ENCODE data around the gene CRYBG2. TPM values are rescaled to one million over a fixed set of nuclear protein-coding genes. Genes with fewer than 3 reads are reported as not detected.
A peak's percentile ranks its signal among the peaks of the same experiment; 100 is the strongest.

Gene CRYBG2
- polyA plus RNA-seq, 1 donor (not counting 4 experiments of a cell fraction or from before 2014, with no cell fraction given), result 7.9 TPM

GRCh38 chr1:26363549-26364448, 9.9 kb upstream of the CRYBG2 start:
- no peak overlapping the region for H3K27ac ChIP-seq (ENCODE audit: control insufficient read depth, insufficient read depth, low read length)
- H4K20me1 ChIP-seq (ENCODE audit: control insufficient read depth, extremely low read depth, insufficient read depth, low read length), result no peaks in the 10 kb centered on the region
- H3K4me3 ChIP-seq (ENCODE audit: control insufficient read depth in 2 of 3, extremely low read depth in 1 of 3, insufficient read depth in 2 of 3, low read depth in 1 of 3, low read length in 3 of 3), result no peak overlapping the region
- no peaks in the 10 kb centered on the region for H3K9me3 ChIP-seq (ENCODE audit: control insufficient read depth, low read depth, low read length)
- peak; percentile 84 for FAIRE-seq
- H3K36me3 ChIP-seq (ENCODE audit: control insufficient read depth in 2 of 2, extremely low read depth in 1 of 2, insufficient read depth in 2 of 2, low read length in 2 of 2), result no peaks in the 10 kb centered on the region
- H3K27me3 ChIP-seq (ENCODE audit: control insufficient read depth, extremely low read depth, insufficient read depth, low read length), result peaks cover 3% of the 10 kb centered on the region
- dilution Hi-C loops (cut with MboI; ENCODE audit: extremely low pct_ligation_motif_present, low sequenced_read_pairs), result no loop called here
- H3K79me2 ChIP-seq (ENCODE audit: control insufficient read depth, insufficient read depth, low read length), result no peaks in the 10 kb centered on the region
- no peak overlapping the region for H3K4me2 ChIP-seq (ENCODE audit: control insufficient read depth, extremely low read depth, insufficient read depth, low read depth, low read length)
- H3K4me1 ChIP-seq (ENCODE audit: control insufficient read depth, extremely low read depth, insufficient read depth, low read length), result peaks cover 10% of the 10 kb centered on the region
- TF ChIP-seq EZH2 (IDR thresholded peaks at IDR 0.05; ENCODE audit: low read length), result no peak
- TF ChIP-seq CTCF (optimal IDR thresholded peaks at IDR 0.05 in 1 of 3, IDR thresholded peaks at IDR 0.05 in 1 of 3, conservative IDR thresholded peaks at IDR 0.05 in 1 of 3; ENCODE audit: extremely low read depth in 1 of 3, insufficient read depth in 2 of 3, low read length in 3 of 3), result peak; percentile 93 to 98 (median 94)
- H3K9me1 ChIP-seq (ENCODE audit: control insufficient read depth, extremely low read depth, insufficient read depth, low read length), result no peaks in the 10 kb centered on the region
- no peak overlapping the region for H3K9ac ChIP-seq (ENCODE audit: control insufficient read depth, extremely low read depth, insufficient read depth, low read length)
- no peak for DNase-seq (ENCODE audit: low read depth, low spot score)
- no peak overlapping the region for H2AFZ ChIP-seq (ENCODE audit: control insufficient read depth, low read length)

- H3K27me3 ChIP-seq (ENCODE audit: control insufficient read depth, extremely low read depth, insufficient read depth, low read length), result peaks cover 3% of the 10 kb centered on the region
- FAIRE-seq (no peak), DNase-seq (ENCODE audit: low read depth, low spot score) (no peak)
- H4K20me1 ChIP-seq (ENCODE audit: control insufficient read depth, extremely low read depth, insufficient read depth, low read length), result no peaks in the 10 kb centered on the region
- H3K4me1 ChIP-seq (ENCODE audit: control insufficient read depth, extremely low read depth, insufficient read depth, low read length), result peaks cover 21% of the 10 kb centered on the region
- dilution Hi-C loops (cut with MboI; ENCODE audit: extremely low pct_ligation_motif_present, low sequenced_read_pairs), result no loop called here
- no peaks in the 10 kb centered on the region for H3K36me3 ChIP-seq (ENCODE audit: control insufficient read depth in 2 of 2, extremely low read depth in 1 of 2, insufficient read depth in 2 of 2, low read length in 2 of 2)
- H3K9me3 ChIP-seq (ENCODE audit: control insufficient read depth, low read depth, low read length), result no peaks in the 10 kb centered on the region
- H3K27ac ChIP-seq (ENCODE audit: control insufficient read depth, insufficient read depth, low read length), result no peak overlapping the region
- TF ChIP-seq CTCF (optimal IDR thresholded peaks at IDR 0.05 in 1 of 3, IDR thresholded peaks at IDR 0.05 in 1 of 3, conservative IDR thresholded peaks at IDR 0.05 in 1 of 3; ENCODE audit: extremely low read depth in 1 of 3, insufficient read depth in 2 of 3, low read length in 3 of 3), result no peak
- TF ChIP-seq EZH2 (IDR thresholded peaks at IDR 0.05; ENCODE audit: low read length), result no peak
- no peak overlapping the region for H2AFZ ChIP-seq (ENCODE audit: control insufficient read depth, low read length)
- no peaks in the 10 kb centered on the region for H3K79me2 ChIP-seq (ENCODE audit: control insufficient read depth, insufficient read depth, low read length)
- no peak overlapping the region for H3K4me2 ChIP-seq (ENCODE audit: control insufficient read depth, extremely low read depth, insufficient read depth, low read depth, low read length)
- no peak overlapping the region for H3K4me3 ChIP-seq (ENCODE audit: control insufficient read depth in 2 of 3, extremely low read depth in 1 of 3, insufficient read depth in 2 of 3, low read depth in 1 of 3, low read length in 3 of 3)
- H3K9me1 ChIP-seq (ENCODE audit: control insufficient read depth, extremely low read depth, insufficient read depth, low read length), result no peaks in the 10 kb centered on the region
- no peak overlapping the region for H3K9ac ChIP-seq (ENCODE audit: control insufficient read depth, extremely low read depth, insufficient read depth, low read length)
Measured at GRCh38 chr1:26362331-26362730, 8.4 kb upstream of the CRYBG2 start.
